ENCODE results near the gene TFF1.

GRCh38 chr21:42343101-42343500, 23.2 kb downstream of the TFF1 start:
- TF ChIP-seq CTCF (conservative IDR thresholded peaks at IDR 0.05; ENCODE audit: low read depth, low read length) = no peak
- TF ChIP-seq EZH2 (IDR thresholded peaks at IDR 0.05; ENCODE audit: low read length, unreplicated experiment) = no peak
- TF ChIP-seq EZH2phosphoT487 (IDR thresholded peaks at IDR 0.05; ENCODE audit: borderline replicate concordance, low read length) = no peak

Measured in PC-3 (cell line).